ENCODE results near the gene RSPO3. TPM values are rescaled to one million over a fixed set of nuclear protein-coding genes. Genes with fewer than 3 reads are reported as not detected.

The RSPO3 gene
- total RNA-seq, 3 donors from 2014 or later = 1.5 to 12.0 (median 9.1) TPM

DNA sequence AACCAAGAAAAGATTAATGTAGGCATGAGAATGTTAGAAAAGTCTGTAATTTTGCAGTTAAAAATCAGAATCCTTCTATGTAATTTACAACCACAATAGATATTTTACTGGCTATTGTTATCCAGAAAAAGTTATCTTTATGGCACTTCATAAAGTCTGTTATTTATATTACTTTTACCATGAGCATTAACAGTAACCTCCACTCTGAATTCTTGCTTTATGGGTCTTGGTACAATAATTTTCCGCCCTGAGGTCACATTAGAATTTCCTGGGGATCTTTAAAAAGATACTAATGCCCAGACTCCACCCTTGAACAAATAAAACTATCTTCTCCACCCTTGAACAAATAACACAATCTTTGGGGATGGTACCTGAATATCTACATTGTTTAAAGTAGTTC is 9.6 kb downstream of the RSPO3 start:
- no peaks in the 10 kb centered on the region for H3K9me3 ChIP-seq
- intact Hi-C loops (cut with DNase I, micrococcal nuclease) = no loop called here
- H3K4me1 ChIP-seq (ENCODE audit: low read depth) = no peaks in the 10 kb centered on the region
- ATAC-seq = no peak
- no peaks in the 10 kb centered on the region for H3K36me3 ChIP-seq (ENCODE audit: low read depth)
- TF ChIP-seq, protein P1, sequence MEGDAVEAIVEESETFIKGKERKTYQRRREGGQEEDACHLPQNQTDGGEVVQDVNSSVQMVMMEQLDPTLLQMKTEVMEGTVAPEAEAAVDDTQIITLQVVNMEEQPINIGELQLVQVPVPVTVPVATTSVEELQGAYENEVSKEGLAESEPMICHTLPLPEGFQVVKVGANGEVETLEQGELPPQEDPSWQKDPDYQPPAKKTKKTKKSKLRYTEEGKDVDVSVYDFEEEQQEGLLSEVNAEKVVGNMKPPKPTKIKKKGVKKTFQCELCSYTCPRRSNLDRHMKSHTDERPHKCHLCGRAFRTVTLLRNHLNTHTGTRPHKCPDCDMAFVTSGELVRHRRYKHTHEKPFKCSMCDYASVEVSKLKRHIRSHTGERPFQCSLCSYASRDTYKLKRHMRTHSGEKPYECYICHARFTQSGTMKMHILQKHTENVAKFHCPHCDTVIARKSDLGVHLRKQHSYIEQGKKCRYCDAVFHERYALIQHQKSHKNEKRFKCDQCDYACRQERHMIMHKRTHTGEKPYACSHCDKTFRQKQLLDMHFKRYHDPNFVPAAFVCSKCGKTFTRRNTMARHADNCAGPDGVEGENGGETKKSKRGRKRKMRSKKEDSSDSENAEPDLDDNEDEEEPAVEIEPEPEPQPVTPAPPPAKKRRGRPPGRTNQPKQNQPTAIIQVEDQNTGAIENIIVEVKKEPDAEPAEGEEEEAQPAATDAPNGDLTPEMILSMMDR (IDR thresholded peaks at IDR 0.05) = no peak
- DNase-seq = no peak
- no peak overlapping the region for H3K4me3 ChIP-seq

DNA sequence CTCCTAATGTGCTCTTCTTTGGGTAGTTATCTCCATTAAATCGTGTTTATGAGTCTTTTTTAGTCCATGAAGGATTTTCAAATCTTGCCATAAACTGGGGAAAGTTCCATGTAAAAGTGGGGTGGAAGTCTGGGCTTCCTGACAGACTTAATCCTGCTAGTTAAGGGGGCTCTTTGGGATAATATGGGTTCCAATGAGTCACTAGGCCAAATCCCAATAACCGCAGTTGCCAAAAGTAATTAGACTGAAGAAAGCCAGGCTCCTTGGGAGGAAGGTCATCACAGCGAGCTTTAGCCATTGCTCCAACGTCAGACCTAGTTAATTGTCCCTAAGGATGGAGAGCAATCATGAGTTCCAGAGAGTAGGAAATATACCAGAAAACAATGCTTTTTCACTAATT is 10.8 kb downstream of the RSPO3 start:
- ATAC-seq (no peak), DNase-seq (peak in 1 of 3 donors; percentile 17)
- TF ChIP-seq, protein P1 (IDR thresholded peaks at IDR 0.05) = no peak
- Histone ChIP-seq H3K9me3 (no peaks in the 10 kb centered on the region), H3K4me1 (ENCODE audit: low read depth) (no peaks in the 10 kb centered on the region), H3K36me3 (ENCODE audit: low read depth) (no peaks in the 10 kb centered on the region), H3K4me3 (no peak overlapping the region)
- intact Hi-C loops (cut with DNase I, micrococcal nuclease) = no loop called here

DNA sequence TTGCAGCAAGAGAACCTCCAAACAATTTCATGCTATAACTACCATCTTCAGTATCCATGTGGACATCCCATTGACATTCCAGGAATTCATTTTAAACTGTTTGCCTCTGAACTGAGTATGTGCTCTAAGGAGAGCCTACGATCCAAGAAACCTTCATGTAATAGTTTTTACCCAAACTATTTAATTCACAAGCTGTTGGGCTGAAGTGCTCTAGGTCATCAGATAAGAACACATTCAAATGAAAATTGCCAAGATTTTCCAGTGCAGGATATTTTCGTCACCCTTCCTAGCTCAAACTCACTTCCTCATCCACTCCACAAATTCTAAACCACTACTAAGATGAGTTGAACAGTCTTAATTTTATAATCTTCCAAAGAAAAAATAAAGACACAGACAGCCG is 12.8 kb downstream of the RSPO3 start:
- Histone ChIP-seq H3K36me3 (ENCODE audit: low read depth) (no peaks in the 10 kb centered on the region), H3K4me1 (ENCODE audit: low read depth) (no peaks in the 10 kb centered on the region), H3K9me3 (no peaks in the 10 kb centered on the region), H3K4me3 (no peak overlapping the region)
- TF ChIP-seq, protein P1 (IDR thresholded peaks at IDR 0.05) = no peak
- DNase-seq (no peak), ATAC-seq (no peak)
- intact Hi-C loops (cut with DNase I, micrococcal nuclease) = no loop called here

DNA sequence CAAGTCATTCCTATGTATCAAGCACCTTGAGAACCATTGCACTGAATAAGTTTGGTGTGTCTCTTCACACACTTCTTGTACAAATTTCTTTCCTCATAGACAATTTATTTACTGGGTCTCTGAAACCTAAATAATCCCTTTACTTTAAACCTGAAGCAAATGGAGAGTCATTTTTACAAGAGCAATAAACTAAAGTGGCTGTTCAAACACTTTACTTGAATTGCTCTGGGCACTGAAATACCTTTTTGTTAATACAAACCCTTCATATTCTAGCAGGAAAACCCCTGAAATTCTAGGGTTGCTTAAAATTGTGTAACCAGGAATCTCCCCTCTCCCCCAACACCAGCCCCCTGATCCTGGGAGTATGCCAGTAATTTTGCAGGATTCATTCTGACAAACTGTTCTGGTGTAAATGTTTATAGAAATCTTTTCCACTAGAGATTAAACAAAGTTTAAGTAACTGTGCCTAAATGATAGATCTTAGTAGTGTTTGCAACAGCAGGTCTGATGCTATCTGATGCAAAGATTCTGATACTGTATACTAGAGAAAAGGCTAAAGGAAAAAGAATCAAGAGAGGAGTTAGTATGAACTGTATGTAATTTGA is 13.4 kb downstream of the RSPO3 start:
- DNase-seq (no peak), ATAC-seq (no peak)
- intact Hi-C loops (cut with DNase I, micrococcal nuclease) = no loop called here
- Histone ChIP-seq H3K36me3 (ENCODE audit: low read depth) (no peaks in the 10 kb centered on the region), H3K4me1 (ENCODE audit: low read depth) (no peaks in the 10 kb centered on the region), H3K9me3 (no peaks in the 10 kb centered on the region), H3K4me3 (no peak overlapping the region)
- TF ChIP-seq, protein P1 (IDR thresholded peaks at IDR 0.05) = no peak

DNA sequence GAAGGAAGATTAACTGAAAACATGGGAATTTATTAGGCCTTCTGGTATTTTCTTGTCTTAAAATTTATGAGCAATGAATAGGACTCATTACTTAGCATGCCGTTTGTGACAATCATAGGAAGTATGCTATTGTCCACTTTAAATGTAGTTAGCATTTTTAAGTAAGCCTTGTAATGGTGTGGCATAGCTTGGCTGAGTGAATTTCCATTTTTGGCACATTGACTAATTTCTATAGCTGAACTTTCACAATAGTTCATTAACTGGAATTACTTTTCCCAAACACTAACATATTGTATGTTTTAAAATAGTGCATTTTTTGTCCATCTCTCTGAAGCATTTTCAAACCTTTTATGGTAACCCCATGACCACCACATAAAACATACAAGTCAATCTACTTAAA is 15.7 kb downstream of the RSPO3 start:
- H3K36me3 ChIP-seq (ENCODE audit: low read depth) = no peaks in the 10 kb centered on the region
- DNase-seq (no peak), ATAC-seq (no peak)
- H3K9me3 ChIP-seq = no peaks in the 10 kb centered on the region
- intact Hi-C loops (cut with DNase I, micrococcal nuclease) = no loop called here
- no peaks in the 10 kb centered on the region for H3K4me1 ChIP-seq (ENCODE audit: low read depth)
- TF ChIP-seq, protein P1 (IDR thresholded peaks at IDR 0.05) = no peak
- H3K4me3 ChIP-seq = no peak overlapping the region

DNA sequence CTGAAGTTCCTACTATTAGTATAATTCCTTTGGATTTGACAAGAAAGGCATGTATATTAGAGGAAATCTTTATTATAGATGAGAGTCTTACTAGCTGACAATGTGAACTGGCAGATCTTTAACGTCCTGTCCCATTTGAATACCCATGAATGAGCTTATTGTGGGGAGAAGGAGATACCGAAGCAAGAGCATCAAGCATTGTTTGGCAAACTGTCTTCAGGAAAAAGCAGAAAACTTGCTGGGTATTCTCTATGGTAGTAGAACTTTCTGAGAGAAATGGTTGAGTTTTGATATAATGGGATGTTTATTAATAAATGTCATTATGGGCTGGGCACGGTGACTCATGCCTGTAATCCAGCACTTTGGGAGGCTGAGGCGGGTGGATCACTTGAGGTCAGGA is 18.3 kb downstream of the RSPO3 start:
- Histone ChIP-seq H3K36me3 (ENCODE audit: low read depth) (no peaks in the 10 kb centered on the region), H3K4me3 (no peak overlapping the region), H3K9me3 (no peaks in the 10 kb centered on the region), H3K4me1 (ENCODE audit: low read depth) (no peaks in the 10 kb centered on the region)
- TF ChIP-seq, protein P1 (IDR thresholded peaks at IDR 0.05) = no peak
- ATAC-seq = no peak
- intact Hi-C loops (cut with DNase I, micrococcal nuclease) = no loop called here
- no peak for DNase-seq

Data from mucosa of descending colon (tissue), 3 donors.